H54 (cell line): Measurements from ENCODE around the gene GALNT12.

Experiments used
- DNase-seq: peaks from one replicate; pipeline ENCODE4 v3.0.0; 2011; ENCODE audit warnings: low spot score, mixed read lengths; ENCODE audit not compliant: insufficient read length
- FAIRE-seq: peaks from 3 replicates; lab custom pipeline; 2011; peaks lifted over from hg19 to GRCh38; lab: Jason Lieb, UNC
- POLR2A ChIP-seq: IDR thresholded peaks from 2 replicates; pipeline ENCODE4 v1.6.1; 2011; ENCODE audit warnings: low read depth, mild to moderate bottlenecking, low read length

Gene GALNT12

DNA sequence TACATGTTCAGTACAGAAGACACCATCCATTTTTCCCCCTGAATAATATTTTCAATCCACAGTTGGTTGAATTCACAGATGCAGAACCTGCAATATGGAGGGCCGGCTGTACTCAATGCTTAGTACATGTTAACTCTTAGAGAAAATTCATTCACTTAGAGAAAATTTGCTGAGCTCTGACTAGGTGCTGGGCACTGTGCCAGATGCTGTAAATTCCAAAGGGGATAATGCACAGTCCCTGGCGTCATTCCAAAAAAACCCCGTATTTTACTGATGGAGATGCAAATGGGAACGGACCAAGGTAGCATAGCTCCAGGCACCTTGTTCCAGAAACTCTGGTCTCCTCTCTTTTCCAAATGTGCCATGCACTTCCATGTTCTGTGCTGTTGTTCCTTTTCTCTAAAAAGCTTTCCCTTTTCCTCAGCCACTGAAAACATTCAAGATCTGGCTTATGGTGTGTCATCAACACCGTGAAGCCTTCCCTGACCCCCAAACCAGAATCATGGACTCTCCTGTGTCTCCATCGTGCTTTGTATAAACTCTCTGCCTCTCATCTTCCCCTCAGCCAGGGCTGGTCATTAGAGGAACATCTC, 80.5 kb downstream of the GALNT12 start:
- no peak for TF ChIP-seq POLR2A
- FAIRE-seq (no peak), DNase-seq (no peak)

DNA sequence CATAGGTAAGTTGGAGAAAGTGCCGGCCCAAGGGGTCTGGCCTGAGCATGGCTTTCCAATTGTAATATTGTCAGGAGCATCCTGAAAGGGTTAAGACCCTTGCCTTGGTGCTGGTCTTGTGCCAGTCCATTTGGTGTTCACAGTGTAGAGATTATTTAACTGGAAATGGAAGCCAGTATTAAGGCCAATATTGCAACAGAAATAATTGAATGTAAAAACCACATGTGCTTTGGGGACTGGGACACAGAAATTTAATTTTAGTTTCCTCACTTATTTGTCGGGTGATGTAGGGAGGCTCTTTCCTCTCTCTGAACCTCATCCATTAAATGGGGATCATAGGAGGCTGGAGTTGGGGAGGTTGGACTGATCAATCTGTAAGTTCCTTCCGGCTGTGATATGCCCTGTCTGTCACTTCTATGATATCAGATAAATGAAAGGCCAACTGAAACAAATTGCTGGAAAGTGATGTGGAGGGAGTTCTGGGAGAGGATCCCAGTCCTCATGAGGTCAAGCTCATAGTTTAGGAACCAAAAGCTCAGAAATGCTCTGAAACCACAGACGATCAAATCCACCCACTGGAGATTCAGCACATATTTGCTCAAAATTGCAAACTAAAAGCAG, 81.4 kb downstream of the GALNT12 start:
- DNase-seq, result no peak
- no peak for TF ChIP-seq POLR2A
- no peak for FAIRE-seq

DNA sequence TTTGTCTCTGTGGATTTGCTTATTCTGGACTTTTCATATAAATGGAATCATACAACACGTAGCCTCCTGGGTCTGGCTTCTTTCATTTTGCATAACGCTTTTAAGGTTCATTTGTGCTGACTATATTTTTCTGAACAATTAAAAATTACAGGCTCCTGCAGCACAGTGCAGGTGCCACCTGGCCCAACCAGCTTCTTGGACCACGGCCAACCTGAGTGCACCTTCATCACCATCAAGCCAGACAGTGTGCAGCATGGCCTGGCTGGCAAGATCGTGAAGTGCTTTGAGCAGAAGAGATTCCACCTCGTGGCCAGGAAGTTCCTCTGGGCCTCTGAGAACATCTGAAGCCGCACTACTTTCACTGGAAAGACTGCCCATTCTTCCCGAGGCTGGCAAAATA, 82.8 kb downstream of the GALNT12 start:
- FAIRE-seq (no peak), DNase-seq (no peak)
- TF ChIP-seq POLR2A, result no peak

- no peak for DNase-seq
- no peak for TF ChIP-seq POLR2A
- no peak for FAIRE-seq
These were observed 84.8 kb downstream of the GALNT12 start for GRCh38 chr9:98892288-98892687.

- FAIRE-seq, result no peak
- TF ChIP-seq POLR2A, result no peak
- no peak for DNase-seq
These were observed 85.2 kb downstream of the GALNT12 start for GRCh38 chr9:98892690-98893089.

DNA sequence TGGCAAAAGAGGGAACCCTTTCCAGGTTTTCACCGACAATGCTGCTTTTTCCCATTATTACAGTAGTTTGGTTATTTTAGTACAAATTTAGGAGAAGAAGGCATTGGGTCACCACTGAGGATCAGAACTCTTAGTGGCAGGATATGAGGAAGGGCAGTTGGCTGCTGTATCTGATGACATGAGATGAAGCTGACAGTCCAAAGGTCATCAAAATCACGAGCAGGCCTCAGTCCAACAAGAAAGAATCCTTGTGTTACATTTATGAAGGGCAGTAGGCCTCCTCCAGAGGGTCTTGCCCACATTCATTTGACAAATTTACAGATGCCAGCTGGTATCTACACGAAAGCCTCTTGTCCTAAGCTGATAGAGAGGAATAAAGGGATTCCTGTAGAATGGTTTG, 86.7 kb downstream of the GALNT12 start:
- DNase-seq (no peak), FAIRE-seq (no peak)
- TF ChIP-seq POLR2A, result no peak

- FAIRE-seq (no peak), DNase-seq (no peak)
- TF ChIP-seq POLR2A, result no peak
These were observed 87.3 kb downstream of the GALNT12 start for GRCh38 chr9:98894761-98895160.

GRCh38 chr9:98896632-98897031, 89.2 kb downstream of the GALNT12 start:
- DNase-seq (no peak), FAIRE-seq (no peak)
- no peak for TF ChIP-seq POLR2A

- no peak for FAIRE-seq
- DNase-seq, result no peak
These were observed 90.3 kb downstream of the GALNT12 start for GRCh38 chr9:98897745-98898144.

DNA sequence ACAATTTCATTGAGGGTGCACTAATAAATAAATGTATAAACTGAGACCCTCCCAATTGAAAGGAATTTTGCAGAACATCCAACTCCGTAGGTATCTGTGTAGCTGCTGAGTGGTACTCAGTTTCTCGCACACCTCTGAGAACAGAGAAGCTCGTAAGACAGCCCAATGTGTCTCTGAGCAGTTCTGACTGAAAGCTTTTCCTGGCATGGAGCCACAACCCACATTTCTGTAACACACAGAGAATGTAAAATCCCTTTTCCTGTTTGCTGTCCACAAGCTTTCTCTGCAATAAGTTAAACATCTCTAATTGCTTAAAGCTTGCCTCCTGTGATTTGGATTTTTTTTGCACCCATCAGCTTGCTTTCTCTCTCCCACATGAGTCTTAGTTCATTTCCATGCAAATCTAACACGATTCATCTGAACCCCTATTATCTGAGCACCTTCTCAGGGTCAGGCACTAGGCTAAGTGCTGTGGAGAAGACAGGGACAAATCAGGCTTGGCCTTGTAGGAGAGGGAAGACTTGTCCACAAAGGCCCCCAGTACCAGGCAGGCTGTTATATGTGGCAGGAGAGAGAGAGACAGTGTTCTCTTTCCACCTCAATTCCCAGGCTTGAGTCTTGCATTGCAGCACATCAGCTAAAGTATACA, 92.1 kb downstream of the GALNT12 start:
- DNase-seq, result no peak
- no peak for TF ChIP-seq POLR2A
- no peak for FAIRE-seq

More at GRCh38 chr9:98897745-98898144, 90.3 kb downstream of the GALNT12 start:
- no peak for TF ChIP-seq POLR2A
